Bronchial epithelial cell (primary cell): ENCODE data around the gene FGF10. TPM values are rescaled to one million over a fixed set of nuclear protein-coding genes. Genes with fewer than 3 reads are reported as not detected.

ENCODE experiments used
- DNase-seq: peaks from one replicate; pipeline ENCODE4 v3.0.0-alpha.2; 2010; ENCODE audit warnings: low read depth
- FAIRE-seq: peaks from 2 replicates; lab custom pipeline; 2011; peaks lifted over from hg19 to GRCh38; lab: Jason Lieb, UNC
- H3K27me3 ChIP-seq: 2 replicates; pipeline ENCODE4 v1.5.1; 2011; ENCODE audit warnings: low read length; ENCODE audit not compliant: control insufficient read depth, insufficient read depth
- H3K36me3 ChIP-seq: 2 replicates; pipeline ENCODE4 v1.5.1; 2011; ENCODE audit warnings: low read length; ENCODE audit not compliant: control insufficient read depth, insufficient read depth
- H3K4me3 ChIP-seq: 2 replicates; pipeline ENCODE4 v1.5.1; 2011; ENCODE audit warnings: mild to moderate bottlenecking, low read depth, low read length, control low read depth
- CTCF ChIP-seq: IDR thresholded peaks from 2 replicates; pipeline ENCODE4 v1.5.1; 2011; ENCODE audit warnings: mild to moderate bottlenecking, moderate library complexity, low read length, control low read depth, inconsistent platforms; ENCODE audit not compliant: insufficient read depth, severe bottlenecking
- total RNA-seq: library from RNA; depleted of rRNA; stranded (reverse); fragments of >200 nt; gene quantifications from 2 replicates; pipeline ENCODE4 v1.2.1, GENCODE V29; 2014

Gene FGF10
- total RNA-seq, 1 donor from 2014 or later, result not detected

DNA sequence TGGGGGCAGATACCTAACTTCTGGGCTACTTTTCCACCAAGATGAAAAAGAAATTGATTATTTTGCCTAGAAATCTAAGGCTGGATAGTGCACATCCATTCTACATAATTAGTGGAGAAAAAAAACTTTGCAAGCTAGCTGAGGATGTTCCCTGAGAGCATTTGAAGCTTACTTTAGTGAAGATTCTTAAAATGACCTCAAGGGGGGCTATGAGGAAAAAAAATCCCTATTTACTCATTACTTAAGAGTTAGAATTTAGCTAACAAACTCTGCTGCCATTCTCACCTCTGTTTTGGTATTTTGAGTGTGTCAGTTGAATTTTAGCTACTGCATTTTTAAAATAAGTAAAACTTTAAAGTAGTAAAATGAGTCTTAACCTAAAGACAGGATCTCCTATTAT is 9.2 kb upstream of the FGF10 start:
- FAIRE-seq (no peak), DNase-seq (no peak)
- no peak for TF ChIP-seq CTCF
- no peak overlapping the region for H3K4me3 ChIP-seq
- no peaks in the 10 kb centered on the region for H3K27me3 ChIP-seq
- H3K36me3 ChIP-seq, result no peaks in the 10 kb centered on the region

DNA sequence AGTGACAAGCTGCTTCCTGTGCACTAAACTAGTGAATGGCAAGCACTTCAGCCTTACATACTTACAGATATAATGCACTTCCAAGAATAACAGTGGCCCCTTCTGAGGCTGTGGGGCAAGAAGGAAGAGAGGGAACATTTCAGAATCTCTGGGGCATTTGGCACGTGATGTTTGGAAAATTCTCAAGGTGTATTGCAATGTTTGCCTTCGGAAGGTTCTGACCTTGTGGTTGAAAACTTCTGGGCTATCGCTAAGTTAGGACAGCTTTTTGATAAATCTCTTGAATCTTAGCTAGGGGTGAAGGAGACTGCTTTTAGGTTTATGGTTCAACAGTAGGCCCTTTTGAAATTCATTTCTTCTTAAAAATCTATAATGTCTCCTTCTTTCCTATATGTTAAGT is 7.1 kb upstream of the FGF10 start:
- Histone ChIP-seq H3K4me3 (no peak overlapping the region), H3K36me3 (no peaks in the 10 kb centered on the region), H3K27me3 (no peaks in the 10 kb centered on the region)
- DNase-seq (no peak), FAIRE-seq (no peak)
- no peak for TF ChIP-seq CTCF

DNA sequence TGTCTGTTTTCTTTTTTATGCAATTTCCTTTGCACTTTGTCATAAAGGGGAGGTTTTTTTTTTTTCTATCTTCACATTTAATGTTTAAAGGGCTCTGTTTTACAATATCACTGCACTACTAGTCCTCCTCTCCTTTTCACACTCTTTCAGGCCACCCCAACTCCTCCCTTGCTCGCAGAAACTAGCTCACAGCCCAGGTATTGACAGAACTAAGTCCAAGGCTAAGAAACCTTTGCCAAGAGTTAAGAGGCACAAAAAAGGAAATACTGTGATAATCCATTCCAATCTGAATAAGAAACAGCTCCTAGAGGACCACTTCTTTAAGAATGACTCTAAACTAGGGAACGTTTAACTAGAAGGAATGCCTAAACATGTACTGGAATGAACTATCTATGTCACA is 1.1 kb upstream of the FGF10 start:
- Histone ChIP-seq H3K36me3 (no peaks in the 10 kb centered on the region), H3K27me3 (peaks cover 18% of the 10 kb centered on the region), H3K4me3 (no peak overlapping the region)
- DNase-seq (no peak), FAIRE-seq (no peak)
- no peak for TF ChIP-seq CTCF

GRCh38 chr5:44389823-44390143 is 563 bp upstream of the FGF10 start:
- DNase-seq (no peak), FAIRE-seq (no peak)
- no peak for TF ChIP-seq CTCF
- Histone ChIP-seq H3K27me3 (peaks cover 18% of the 10 kb centered on the region), H3K36me3 (no peaks in the 10 kb centered on the region), H3K4me3 (no peak overlapping the region)

- Histone ChIP-seq H3K36me3 (no peaks in the 10 kb centered on the region), H3K27me3 (peaks cover 18% of the 10 kb centered on the region), H3K4me3 (no peak overlapping the region)
- TF ChIP-seq CTCF, result no peak
- DNase-seq (no peak), FAIRE-seq (no peak)
Observed at GRCh38 chr5:44388321-44389089, 715 bp downstream of the FGF10 start.

GRCh38 chr5:44387921-44388320 is 1.3 kb downstream of the FGF10 start:
- Histone ChIP-seq H3K4me3 (no peak overlapping the region), H3K27me3 (peaks cover 18% of the 10 kb centered on the region), H3K36me3 (no peaks in the 10 kb centered on the region)
- DNase-seq, result no peak
- TF ChIP-seq CTCF, result no peak
- FAIRE-seq, result no peak
